Measurements from ENCODE around the gene SYP.
A peak's percentile ranks its signal among the peaks of the same experiment; 100 is the strongest.

Gene SYP

GRCh38 chrX:49209434-49210251 is 9.7 kb upstream of the SYP start:
- Histone ChIP-seq H3K36me3 (ENCODE audit: control insufficient read depth in 5 of 5, insufficient read depth in 5 of 5, low read length in 5 of 5) (no peaks in the 10 kb centered on the region), H3K9ac (ENCODE audit: low read length in 5 of 5) (no peak overlapping the region), H3K9me3 (ENCODE audit: control insufficient read depth in 5 of 5, low read length in 5 of 5) (no peaks in the 10 kb centered on the region), H3K4me1 (ENCODE audit: control insufficient read depth in 5 of 5, insufficient read depth in 5 of 5, low read length in 5 of 5) (no peaks in the 10 kb centered on the region), H3K27me3 (ENCODE audit: control insufficient read depth in 5 of 5, insufficient read depth in 4 of 5, low read length in 5 of 5) (peaks cover 0 to 41% (median 35%) of the 10 kb centered on the region in 5 donors), H3K27ac (ENCODE audit: low read depth, low read length) (no peak overlapping the region), H3K4me3 (ENCODE audit: low read depth in 1 of 5, low read length in 5 of 5) (peak overlapping the region in 1 of 5 donors; percentile 14)

- no peaks in the 10 kb centered on the region for H3K9me3 ChIP-seq (ENCODE audit: control insufficient read depth in 5 of 5, low read length in 5 of 5)
- H3K27ac ChIP-seq (ENCODE audit: low read depth, low read length) = no peak overlapping the region
- no peaks in the 10 kb centered on the region for H3K36me3 ChIP-seq (ENCODE audit: control insufficient read depth in 5 of 5, insufficient read depth in 5 of 5, low read length in 5 of 5)
- H3K9ac ChIP-seq (ENCODE audit: low read length in 5 of 5) = no peak overlapping the region
- peaks cover 0 to 43% (median 39%) of the 10 kb centered on the region in 5 donors for H3K27me3 ChIP-seq (ENCODE audit: control insufficient read depth in 5 of 5, insufficient read depth in 4 of 5, low read length in 5 of 5)
- no peaks in the 10 kb centered on the region for H3K4me1 ChIP-seq (ENCODE audit: control insufficient read depth in 5 of 5, insufficient read depth in 5 of 5, low read length in 5 of 5)
- H3K4me3 ChIP-seq (ENCODE audit: low read depth in 1 of 5, low read length in 5 of 5) = no peak overlapping the region
Observed at GRCh38 chrX:49208399-49208798, 8.4 kb upstream of the SYP start.

- Histone ChIP-seq H3K4me3 (ENCODE audit: low read depth in 1 of 5, low read length in 5 of 5) (no peak overlapping the region), H3K27me3 (ENCODE audit: control insufficient read depth in 5 of 5, insufficient read depth in 4 of 5, low read length in 5 of 5) (peaks cover 0 to 38% (median 35%) of the 10 kb centered on the region in 5 donors), H3K9me3 (ENCODE audit: control insufficient read depth in 5 of 5, low read length in 5 of 5) (no peaks in the 10 kb centered on the region), H3K36me3 (ENCODE audit: control insufficient read depth in 5 of 5, insufficient read depth in 5 of 5, low read length in 5 of 5) (no peaks in the 10 kb centered on the region), H3K9ac (ENCODE audit: low read length in 5 of 5) (no peak overlapping the region), H3K4me1 (ENCODE audit: control insufficient read depth in 5 of 5, insufficient read depth in 5 of 5, low read length in 5 of 5) (no peaks in the 10 kb centered on the region), H3K27ac (ENCODE audit: low read depth, low read length) (no peak overlapping the region)
Observed at GRCh38 chrX:49206543-49206942, 6.5 kb upstream of the SYP start.

GRCh38 chrX:49205443-49205842 is 5.5 kb upstream of the SYP start:
- Histone ChIP-seq H3K4me1 (ENCODE audit: control insufficient read depth in 5 of 5, insufficient read depth in 5 of 5, low read length in 5 of 5) (peaks cover 0 to 3% (median 2%) of the 10 kb centered on the region in 5 donors), H3K27me3 (ENCODE audit: control insufficient read depth in 5 of 5, insufficient read depth in 4 of 5, low read length in 5 of 5) (peaks cover 0 to 33% (median 26%) of the 10 kb centered on the region in 5 donors), H3K9ac (ENCODE audit: low read length in 5 of 5) (no peak overlapping the region), H3K27ac (ENCODE audit: low read depth, low read length) (no peak overlapping the region), H3K9me3 (ENCODE audit: control insufficient read depth in 5 of 5, low read length in 5 of 5) (no peaks in the 10 kb centered on the region), H3K36me3 (ENCODE audit: control insufficient read depth in 5 of 5, insufficient read depth in 5 of 5, low read length in 5 of 5) (no peaks in the 10 kb centered on the region), H3K4me3 (ENCODE audit: low read depth in 1 of 5, low read length in 5 of 5) (no peak overlapping the region)

GRCh38 chrX:49204709-49205108 is 4.7 kb upstream of the SYP start:
- Histone ChIP-seq H3K4me1 (ENCODE audit: control insufficient read depth in 5 of 5, insufficient read depth in 5 of 5, low read length in 5 of 5) (peaks cover 0 to 8% (median 5%) of the 10 kb centered on the region in 5 donors), H3K27me3 (ENCODE audit: control insufficient read depth in 5 of 5, insufficient read depth in 4 of 5, low read length in 5 of 5) (peaks cover 0 to 28% (median 20%) of the 10 kb centered on the region in 5 donors), H3K9ac (ENCODE audit: low read length in 5 of 5) (no peak overlapping the region), H3K4me3 (ENCODE audit: low read depth in 1 of 5, low read length in 5 of 5) (no peak overlapping the region), H3K27ac (ENCODE audit: low read depth, low read length) (no peak overlapping the region), H3K9me3 (ENCODE audit: control insufficient read depth in 5 of 5, low read length in 5 of 5) (no peaks in the 10 kb centered on the region), H3K36me3 (ENCODE audit: control insufficient read depth in 5 of 5, insufficient read depth in 5 of 5, low read length in 5 of 5) (no peaks in the 10 kb centered on the region)

- Histone ChIP-seq H3K27ac (ENCODE audit: low read depth, low read length) (no peak overlapping the region), H3K4me3 (ENCODE audit: low read depth in 1 of 5, low read length in 5 of 5) (no peak overlapping the region), H3K9me3 (ENCODE audit: control insufficient read depth in 5 of 5, low read length in 5 of 5) (no peaks in the 10 kb centered on the region), H3K36me3 (ENCODE audit: control insufficient read depth in 5 of 5, insufficient read depth in 5 of 5, low read length in 5 of 5) (no peaks in the 10 kb centered on the region), H3K27me3 (ENCODE audit: control insufficient read depth in 5 of 5, insufficient read depth in 4 of 5, low read length in 5 of 5) (peaks cover 0 to 22% (median 13%) of the 10 kb centered on the region in 5 donors), H3K4me1 (ENCODE audit: control insufficient read depth in 5 of 5, insufficient read depth in 5 of 5, low read length in 5 of 5) (peaks cover 0 to 11% (median 6%) of the 10 kb centered on the region in 5 donors), H3K9ac (ENCODE audit: low read length in 5 of 5) (no peak overlapping the region)
Observed at GRCh38 chrX:49204017-49204416, 4.0 kb upstream of the SYP start.

- H3K9me3 ChIP-seq (ENCODE audit: control insufficient read depth in 5 of 5, low read length in 5 of 5) = no peaks in the 10 kb centered on the region
- H3K27ac ChIP-seq (ENCODE audit: low read depth, low read length) = no peak overlapping the region
- no peak overlapping the region for H3K9ac ChIP-seq (ENCODE audit: low read length in 5 of 5)
- no peaks in the 10 kb centered on the region for H3K36me3 ChIP-seq (ENCODE audit: control insufficient read depth in 5 of 5, insufficient read depth in 5 of 5, low read length in 5 of 5)
- H3K4me3 ChIP-seq (ENCODE audit: low read depth in 1 of 5, low read length in 5 of 5) = no peak overlapping the region
- peaks cover 0 to 20% (median 11%) of the 10 kb centered on the region in 5 donors for H3K27me3 ChIP-seq (ENCODE audit: control insufficient read depth in 5 of 5, insufficient read depth in 4 of 5, low read length in 5 of 5)
- peaks cover 0 to 11% (median 6%) of the 10 kb centered on the region in 5 donors for H3K4me1 ChIP-seq (ENCODE audit: control insufficient read depth in 5 of 5, insufficient read depth in 5 of 5, low read length in 5 of 5)
Observed at GRCh38 chrX:49203536-49203935, 3.5 kb upstream of the SYP start.

- H3K27ac ChIP-seq (ENCODE audit: low read depth, low read length) = no peak overlapping the region
- no peak overlapping the region for H3K4me3 ChIP-seq (ENCODE audit: low read depth in 1 of 5, low read length in 5 of 5)
- H3K9ac ChIP-seq (ENCODE audit: low read length in 5 of 5) = no peak overlapping the region
- peaks cover 0 to 11% (median 6%) of the 10 kb centered on the region in 5 donors for H3K4me1 ChIP-seq (ENCODE audit: control insufficient read depth in 5 of 5, insufficient read depth in 5 of 5, low read length in 5 of 5)
- H3K36me3 ChIP-seq (ENCODE audit: control insufficient read depth in 5 of 5, insufficient read depth in 5 of 5, low read length in 5 of 5) = no peaks in the 10 kb centered on the region
- H3K9me3 ChIP-seq (ENCODE audit: control insufficient read depth in 5 of 5, low read length in 5 of 5) = no peaks in the 10 kb centered on the region
- peaks cover 0 to 22% (median 11%) of the 10 kb centered on the region in 5 donors for H3K27me3 ChIP-seq (ENCODE audit: control insufficient read depth in 5 of 5, insufficient read depth in 4 of 5, low read length in 5 of 5)
Observed at GRCh38 chrX:49202022-49202421, 2.0 kb upstream of the SYP start.

GRCh38 chrX:49199315-49199595 is 738 bp downstream of the SYP start:
- H3K9me3 ChIP-seq (ENCODE audit: control insufficient read depth in 5 of 5, low read length in 5 of 5) = no peaks in the 10 kb centered on the region
- no peak overlapping the region for H3K9ac ChIP-seq (ENCODE audit: low read length in 5 of 5)
- peaks cover 0 to 11% (median 6%) of the 10 kb centered on the region in 5 donors for H3K4me1 ChIP-seq (ENCODE audit: control insufficient read depth in 5 of 5, insufficient read depth in 5 of 5, low read length in 5 of 5)
- H3K27me3 ChIP-seq (ENCODE audit: control insufficient read depth in 5 of 5, insufficient read depth in 4 of 5, low read length in 5 of 5) = peaks cover 0 to 7% (median 6%) of the 10 kb centered on the region in 5 donors
- H3K36me3 ChIP-seq (ENCODE audit: control insufficient read depth in 5 of 5, insufficient read depth in 5 of 5, low read length in 5 of 5) = no peaks in the 10 kb centered on the region
- H3K4me3 ChIP-seq (ENCODE audit: low read depth in 1 of 5, low read length in 5 of 5) = no peak overlapping the region
- no peak overlapping the region for H3K27ac ChIP-seq (ENCODE audit: low read depth, low read length)

GRCh38 chrX:49198540-49199314 is 1.3 kb downstream of the SYP start:
- H3K27me3 ChIP-seq (ENCODE audit: control insufficient read depth in 5 of 5, insufficient read depth in 4 of 5, low read length in 5 of 5) = peaks cover 0 to 7% (median under 1%) of the 10 kb centered on the region in 5 donors
- H3K36me3 ChIP-seq (ENCODE audit: control insufficient read depth in 5 of 5, insufficient read depth in 5 of 5, low read length in 5 of 5) = no peaks in the 10 kb centered on the region
- no peaks in the 10 kb centered on the region for H3K9me3 ChIP-seq (ENCODE audit: control insufficient read depth in 5 of 5, low read length in 5 of 5)
- H3K27ac ChIP-seq (ENCODE audit: low read depth, low read length) = no peak overlapping the region
- peaks cover 0 to 11% (median 6%) of the 10 kb centered on the region in 5 donors for H3K4me1 ChIP-seq (ENCODE audit: control insufficient read depth in 5 of 5, insufficient read depth in 5 of 5, low read length in 5 of 5)
- no peak overlapping the region for H3K4me3 ChIP-seq (ENCODE audit: low read depth in 1 of 5, low read length in 5 of 5)
- H3K9ac ChIP-seq (ENCODE audit: low read length in 5 of 5) = no peak overlapping the region

All from subcutaneous abdominal adipose tissue (tissue), 5 donors.